HT1080 (cell line): ENCODE data around the gene ZPR1. TPM values are rescaled to one million over a fixed set of nuclear protein-coding genes. Genes with fewer than 3 reads are reported as not detected.
A peak's percentile ranks its signal among the peaks of the same experiment; 100 is the strongest.
"Not testable (repeated sequence)": the region's sequence is repeated elsewhere in the genome, so short reads cannot be mapped to it uniquely, and the experiment has no call there.

ENCODE experiments used
- DNase-seq: peaks from one replicate; pipeline ENCODE4 v3.0.0-alpha.2; 2015; ENCODE audit warnings: low read depth
- total RNA-seq: library from RNA; depleted of rRNA; stranded (reverse); fragments of >200 nt; shearing (Covaris generic); gene quantifications from 2 replicates; pipeline ENCODE4 v1.2.3, GENCODE V29; 2014

The ZPR1 gene
- total RNA-seq, 1 experiment from 2014 or later: 106 TPM

DNA sequence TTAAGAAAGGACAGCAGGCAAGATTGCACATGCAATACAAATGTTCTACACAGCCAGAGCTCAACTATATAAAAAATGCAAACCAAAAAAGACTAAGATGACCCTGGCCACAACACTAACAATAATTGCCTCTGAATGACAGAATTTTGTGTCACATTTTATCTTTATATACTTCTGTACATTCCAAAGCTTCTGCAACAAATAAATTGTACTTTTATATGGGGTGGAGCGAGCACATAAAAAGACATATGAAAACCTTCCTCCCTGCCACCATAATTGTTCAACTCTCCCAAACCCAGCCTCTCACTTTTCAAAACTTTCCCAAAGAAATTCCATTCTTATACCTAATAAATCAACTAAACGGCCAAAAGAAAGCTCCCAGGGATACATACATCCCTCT, 25.7 kb downstream of the ZPR1 start:
- DNase-seq: no peak

DNA sequence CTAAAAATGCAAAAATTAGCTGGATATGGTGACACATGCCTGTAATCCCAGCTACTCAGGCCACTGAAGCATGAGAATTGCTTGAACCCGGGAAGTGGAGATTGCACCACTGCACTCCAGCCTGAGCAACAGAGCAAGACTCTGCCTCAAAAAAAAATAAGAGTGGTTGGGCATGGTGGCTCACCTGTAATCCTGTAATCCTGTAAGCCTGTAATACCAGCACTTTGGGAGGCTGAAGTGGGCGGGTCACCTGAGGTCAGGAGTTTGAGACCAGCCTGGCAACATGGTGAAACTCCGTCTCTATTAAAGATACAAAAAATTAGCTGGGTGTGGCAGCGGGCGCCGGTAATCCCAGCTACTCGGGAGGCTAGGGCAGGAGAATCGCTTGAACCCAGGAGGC, 31.8 kb downstream of the ZPR1 start:
- DNase-seq: not testable (repeated sequence)

DNA sequence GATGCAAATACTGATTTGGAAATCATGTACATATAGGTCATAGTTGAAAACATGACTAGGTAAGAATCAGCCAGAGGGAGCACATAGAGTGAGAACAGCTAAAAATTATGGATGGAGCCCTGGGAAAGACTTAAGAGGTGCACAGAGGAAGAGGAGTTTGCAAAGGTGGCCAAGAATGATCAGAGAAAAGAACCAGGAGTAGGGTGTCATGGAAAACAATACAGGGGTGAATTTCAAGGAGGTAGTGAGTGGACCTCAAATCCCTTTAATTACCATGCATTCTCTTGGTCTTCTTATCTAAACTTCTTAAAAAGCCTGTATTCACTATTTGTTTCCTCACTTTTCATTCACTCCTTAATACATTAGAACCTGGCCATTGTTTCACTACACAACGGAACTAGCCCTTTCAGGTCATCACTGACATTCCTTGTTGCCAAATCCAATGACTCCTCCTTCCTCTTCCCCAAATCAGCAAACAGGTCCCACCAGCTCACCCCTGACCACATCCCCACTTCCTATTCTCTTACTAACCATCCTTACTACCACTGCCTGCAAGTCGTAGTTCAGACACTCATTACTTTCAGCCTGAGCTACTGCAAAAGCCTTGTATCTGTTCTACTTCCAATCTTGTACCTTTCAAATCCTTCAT, 37.6 kb downstream of the ZPR1 start:
- no peak for DNase-seq

DNA sequence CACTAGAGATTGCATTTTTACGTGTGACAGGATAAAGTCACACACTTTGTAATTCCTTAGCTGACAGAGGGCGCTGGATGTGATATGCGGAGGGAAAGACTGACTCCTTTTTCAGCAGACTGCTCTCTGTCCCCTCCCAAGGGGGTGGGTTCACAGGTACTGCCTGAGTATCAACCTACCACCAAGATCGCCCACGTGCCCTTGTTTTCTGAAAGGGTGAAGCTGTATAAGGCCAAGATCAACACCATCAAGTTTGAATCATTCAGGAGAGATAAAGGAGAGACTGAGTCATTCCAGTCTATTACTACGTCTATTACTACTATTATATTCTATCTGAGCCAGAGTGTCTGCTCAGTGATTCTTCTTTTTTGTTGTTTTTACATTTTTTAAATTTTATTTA, 45.7 kb downstream of the ZPR1 start:
- DNase-seq: no peak

DNA sequence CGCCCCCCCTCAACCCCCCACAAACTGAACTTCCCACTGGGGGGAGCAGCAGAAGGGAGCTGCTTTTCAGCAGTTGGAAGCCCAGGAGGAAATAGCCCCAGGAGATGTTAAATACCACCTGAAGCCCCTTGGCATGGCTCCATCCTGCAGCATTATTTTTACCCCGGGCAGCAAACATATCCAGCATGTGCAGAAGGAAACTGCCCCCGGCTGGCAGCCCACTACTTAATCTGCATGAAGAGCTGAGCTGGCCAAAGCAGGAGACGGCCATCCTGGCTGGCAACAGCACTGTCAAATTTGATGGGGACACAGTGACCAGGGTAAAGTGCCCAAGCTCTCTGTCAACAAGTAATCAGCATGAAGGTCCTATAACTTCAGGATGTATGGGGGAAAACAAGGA, 47.1 kb downstream of the ZPR1 start:
- no peak for DNase-seq

DNA sequence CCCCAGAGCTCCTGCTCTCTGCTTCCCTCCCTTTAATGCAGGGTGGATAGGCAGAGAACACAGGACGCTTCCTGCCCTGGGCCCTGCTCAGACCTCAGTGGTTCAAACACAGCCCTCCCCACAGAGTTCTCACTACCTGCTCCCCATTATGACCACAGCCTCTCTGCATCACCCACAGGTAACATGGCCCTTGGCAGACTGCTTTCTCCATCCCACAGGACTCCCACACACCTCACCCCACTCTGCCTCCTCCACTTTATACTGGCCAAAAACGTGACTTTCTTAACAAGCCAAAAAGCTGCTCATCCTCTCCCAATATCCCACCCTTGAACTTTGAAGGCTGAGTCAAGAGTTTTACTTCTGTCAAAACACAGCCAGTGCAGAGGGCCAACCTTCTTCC, 48.8 kb downstream of the ZPR1 start:
- no peak for DNase-seq

DNA sequence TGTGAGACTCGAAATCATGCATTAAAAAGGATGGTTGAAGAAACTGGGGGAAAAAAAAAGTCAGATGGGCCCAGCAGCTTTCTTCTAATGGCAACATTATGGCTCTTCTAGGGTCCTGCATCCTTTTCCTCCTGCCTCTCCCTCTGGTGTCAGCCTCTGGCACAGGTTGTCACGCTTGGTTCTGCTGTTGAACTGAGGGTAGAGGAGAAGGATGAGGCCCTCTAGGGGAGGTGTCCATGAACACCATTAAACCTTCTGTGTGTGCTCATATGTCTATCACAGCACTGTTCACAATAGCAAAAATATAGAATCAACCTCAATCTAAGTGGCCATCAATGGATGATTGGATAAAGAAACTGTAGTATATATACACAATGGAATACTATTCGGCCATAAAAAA, 51.1 kb downstream of the ZPR1 start:
- peak; percentile 37 for DNase-seq

DNA sequence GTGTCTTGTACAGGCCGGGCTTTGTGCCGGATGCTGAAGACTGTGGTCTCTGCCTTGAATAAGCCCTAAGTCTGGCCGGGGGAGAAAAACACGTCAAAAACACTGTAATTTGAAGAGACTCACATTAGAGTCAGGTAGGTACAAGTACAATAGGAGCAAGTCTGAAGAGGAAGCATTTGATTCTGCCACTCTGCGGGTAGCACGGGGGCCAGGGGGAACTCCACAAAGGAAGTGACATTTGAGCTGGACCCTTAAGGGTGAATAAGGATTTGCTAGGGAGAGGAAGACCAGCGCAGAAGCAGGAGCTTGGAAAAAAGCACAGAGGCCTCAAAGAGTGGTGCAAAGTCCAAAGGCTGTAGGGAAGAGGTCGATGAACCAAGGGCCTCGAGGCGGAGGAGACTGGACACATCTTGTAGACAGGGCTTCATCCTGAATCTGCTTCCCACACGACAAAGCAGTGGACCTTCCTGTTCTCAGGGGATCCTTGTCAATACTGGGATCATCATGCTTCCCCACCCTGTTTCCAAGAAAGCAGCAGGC, 53.8 kb downstream of the ZPR1 start:
- DNase-seq: no peak

DNA sequence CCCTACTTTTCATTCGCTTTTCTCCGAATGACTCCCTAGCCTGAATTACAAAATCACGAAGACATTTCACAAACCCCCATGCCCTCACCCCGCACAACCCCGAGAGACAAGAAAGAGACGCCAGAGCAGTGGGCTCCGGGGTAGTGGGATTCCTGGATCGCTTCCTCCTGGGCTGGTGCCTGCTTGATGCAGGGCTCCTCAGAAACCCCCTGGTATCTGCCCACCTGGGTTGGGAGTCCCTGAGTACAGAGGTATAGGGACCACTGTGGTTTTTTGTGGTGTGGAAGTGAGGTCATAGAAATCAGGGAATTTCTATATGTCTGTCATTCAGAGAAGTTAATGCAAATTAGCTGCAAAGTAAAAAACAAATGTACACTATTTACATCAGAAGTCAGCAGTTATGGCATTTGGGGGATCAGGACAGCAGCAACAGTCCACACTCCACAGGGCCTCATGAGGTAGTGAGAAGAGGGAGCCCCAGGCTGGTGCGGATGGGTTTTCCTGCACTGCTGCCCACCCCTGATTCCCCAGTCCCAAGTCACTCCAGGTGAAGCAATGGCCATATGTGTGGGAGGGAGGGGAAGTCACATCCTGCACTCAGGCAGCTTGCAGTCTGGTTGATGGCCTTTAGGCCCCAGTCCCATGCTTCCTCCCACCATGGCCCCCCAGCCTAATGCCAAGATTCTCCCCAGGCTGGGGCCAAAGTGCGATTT, 54.6 kb downstream of the ZPR1 start:
- no peak for DNase-seq

DNA sequence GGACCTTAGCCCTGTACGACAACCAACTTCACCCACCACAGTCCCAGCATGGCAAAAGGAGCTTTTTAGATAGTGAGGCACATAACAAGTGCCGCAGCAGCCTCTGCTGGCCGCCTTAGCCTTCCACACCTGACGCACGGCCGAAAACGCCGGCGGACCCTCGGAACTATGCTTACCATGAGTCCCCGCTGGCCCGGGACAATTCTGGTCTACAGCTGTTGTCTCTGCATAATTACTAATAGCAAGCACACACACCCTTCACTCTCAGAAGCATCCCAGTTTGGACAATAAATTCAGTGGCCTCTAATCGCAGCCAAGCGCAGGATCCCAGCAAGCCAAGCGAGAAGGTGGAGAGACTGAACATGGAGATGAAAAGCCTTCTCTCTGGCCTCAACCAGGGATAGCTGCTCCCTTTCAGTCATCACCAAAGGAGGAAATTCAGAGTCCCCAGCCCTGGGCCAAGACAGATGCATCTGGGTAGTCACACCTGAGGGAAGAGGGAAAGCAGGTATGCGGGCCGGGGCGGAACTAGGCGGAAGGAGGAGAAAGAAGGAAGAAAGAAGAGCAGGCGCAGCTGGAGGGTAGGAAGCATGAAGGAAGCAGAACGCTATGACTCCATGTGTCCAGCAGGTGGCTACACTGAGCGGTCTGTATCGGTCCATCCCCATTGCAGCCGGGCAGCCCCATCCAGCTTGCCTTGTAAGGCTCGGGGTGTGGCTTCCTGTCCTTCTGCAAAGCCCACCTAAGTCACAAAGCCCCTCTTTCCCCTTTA, 55.4 kb downstream of the ZPR1 start:
- DNase-seq: peak; percentile 66

DNA sequence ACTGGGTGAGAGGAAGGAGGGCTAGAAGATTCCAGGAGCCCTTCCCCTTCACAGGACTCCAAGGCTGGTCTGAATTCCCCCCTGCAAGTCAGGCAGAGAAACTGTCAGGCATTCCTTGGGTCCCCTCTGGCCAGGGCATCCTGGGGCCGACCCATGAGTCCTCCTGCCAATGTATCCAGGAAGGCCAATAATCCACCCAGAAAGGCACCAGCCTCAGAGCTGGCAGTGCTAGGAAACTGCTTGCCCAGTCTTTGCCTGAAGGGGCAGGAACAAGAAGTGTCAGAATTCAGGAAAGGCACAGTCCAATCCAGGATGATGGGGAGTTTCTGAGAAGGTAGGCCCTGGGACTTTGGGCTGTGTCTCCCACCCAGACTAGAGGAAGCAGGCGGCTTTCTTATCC, 56.0 kb downstream of the ZPR1 start:
- DNase-seq: no peak

DNA sequence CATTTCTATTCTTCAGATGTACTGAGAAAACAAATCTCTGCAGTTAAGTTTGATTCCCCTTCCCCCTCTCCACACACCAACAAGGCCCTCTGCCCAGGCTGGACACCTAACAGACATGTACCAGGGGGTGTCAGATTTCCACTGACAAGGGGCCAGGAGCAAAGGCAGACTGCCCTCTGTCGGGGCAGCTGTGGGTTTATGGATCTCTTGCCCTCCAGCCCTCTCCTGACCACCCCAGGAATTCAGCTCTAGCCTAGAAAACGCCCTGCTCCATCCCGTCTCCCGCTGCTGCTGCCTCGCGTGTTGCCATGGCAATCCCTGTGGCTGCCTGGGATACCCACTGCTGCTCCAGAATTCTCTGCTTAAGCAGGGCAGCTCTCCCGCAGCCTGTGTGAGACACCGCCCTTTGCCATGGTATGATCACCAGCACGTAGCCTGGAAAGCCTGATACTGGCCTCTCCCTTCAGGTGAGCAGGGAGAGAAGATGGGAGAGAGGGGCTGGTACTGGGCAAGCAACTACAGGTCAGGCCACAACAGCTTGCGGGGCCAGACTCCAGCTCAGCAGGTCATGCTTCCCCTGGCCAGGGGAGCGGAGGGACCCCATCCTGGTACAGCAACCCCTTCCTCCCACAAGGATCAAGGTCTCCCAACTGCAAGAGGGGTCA, 56.6 kb downstream of the ZPR1 start:
- peak; percentile 40 for DNase-seq

DNA sequence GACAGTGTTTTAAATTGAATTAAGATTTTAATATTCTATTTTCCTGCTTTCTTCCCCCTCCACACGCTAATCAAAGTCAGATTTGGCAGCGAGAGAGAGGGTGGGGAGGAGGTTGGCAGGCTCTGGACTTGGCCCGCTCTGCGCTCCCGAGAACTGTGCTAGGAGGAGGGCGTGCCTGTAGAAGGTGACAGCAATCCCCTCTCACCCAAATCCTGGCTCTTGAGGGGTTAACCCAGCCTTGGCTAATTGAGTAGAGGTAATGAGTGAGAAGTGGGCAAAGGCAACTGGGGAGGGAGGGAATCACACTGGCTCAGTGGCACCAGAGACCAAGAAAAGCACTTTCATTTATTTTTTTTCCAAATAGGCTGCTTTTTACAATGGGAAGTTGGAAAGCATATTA, 57.2 kb downstream of the ZPR1 start:
- no peak for DNase-seq

DNA sequence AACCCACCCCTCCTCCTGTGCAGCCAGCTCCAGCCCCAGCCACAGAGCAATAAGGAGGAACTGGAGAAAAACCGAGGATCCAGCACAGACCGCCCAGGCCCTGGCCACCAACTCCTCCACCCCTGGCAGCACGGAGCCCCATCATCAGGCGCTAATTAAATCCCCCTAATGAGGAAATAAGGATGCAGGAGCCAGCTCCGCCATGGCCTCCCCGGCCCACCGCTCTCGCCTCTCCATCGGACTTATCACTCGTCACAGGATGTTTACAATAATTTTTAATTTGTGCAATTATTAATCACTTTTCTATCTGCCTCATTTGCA, 57.6 kb downstream of the ZPR1 start:
- no peak for DNase-seq

DNA sequence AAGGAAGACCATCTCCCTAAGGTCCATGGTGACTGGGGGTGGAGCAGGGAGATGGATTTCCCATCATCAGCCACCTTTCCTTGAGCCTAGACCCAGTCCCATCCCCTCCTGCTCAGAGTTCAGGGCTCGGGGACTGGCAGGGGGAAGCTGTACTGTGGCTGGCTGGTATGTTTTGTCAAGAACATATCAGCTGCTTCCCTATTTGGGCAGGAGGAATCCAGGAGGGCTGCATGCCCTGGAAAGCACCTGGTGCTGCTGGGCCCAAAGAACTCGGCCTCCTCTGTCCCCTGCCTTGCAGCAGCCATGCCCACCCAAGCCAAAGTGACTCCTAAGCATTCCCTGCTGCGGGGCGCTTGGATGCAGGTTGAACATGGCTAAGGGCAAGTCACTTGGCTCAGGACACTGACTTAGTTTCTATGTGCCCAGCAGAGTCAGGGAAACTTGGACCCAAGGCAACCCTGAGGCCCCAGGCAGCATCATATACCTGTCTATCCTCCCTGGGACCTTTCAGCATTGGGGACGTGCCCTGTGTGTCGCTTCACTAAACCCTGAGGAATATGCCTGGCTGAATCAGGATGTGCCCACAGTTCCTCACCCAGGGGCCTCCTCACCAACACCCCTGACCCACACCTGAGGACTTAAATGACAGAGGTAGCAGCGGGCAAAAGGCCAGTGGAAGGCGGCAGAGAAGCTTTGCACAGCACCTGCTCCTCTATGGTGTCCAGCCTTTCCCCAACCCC, 58.2 kb downstream of the ZPR1 start:
- DNase-seq: no peak

DNA sequence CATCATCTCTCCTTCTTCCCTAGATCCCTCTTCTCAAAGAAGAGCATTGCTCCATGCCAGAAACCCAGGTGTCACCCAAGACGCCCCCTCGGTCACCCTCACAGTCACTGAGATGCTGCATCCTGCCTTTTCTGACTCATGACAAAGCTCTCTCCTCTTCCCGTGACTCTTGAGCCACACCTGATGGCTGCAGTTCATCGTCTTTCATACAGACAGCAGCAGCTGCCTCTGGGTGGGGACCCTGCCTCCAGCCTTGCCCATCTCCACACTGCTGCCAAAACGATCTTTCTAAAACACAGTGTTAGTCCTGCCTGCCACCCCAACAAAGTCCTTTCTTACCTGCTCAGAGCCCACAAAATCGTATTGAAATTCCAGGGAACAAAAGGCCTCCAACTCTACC, 59.8 kb downstream of the ZPR1 start:
- DNase-seq: no peak

DNA sequence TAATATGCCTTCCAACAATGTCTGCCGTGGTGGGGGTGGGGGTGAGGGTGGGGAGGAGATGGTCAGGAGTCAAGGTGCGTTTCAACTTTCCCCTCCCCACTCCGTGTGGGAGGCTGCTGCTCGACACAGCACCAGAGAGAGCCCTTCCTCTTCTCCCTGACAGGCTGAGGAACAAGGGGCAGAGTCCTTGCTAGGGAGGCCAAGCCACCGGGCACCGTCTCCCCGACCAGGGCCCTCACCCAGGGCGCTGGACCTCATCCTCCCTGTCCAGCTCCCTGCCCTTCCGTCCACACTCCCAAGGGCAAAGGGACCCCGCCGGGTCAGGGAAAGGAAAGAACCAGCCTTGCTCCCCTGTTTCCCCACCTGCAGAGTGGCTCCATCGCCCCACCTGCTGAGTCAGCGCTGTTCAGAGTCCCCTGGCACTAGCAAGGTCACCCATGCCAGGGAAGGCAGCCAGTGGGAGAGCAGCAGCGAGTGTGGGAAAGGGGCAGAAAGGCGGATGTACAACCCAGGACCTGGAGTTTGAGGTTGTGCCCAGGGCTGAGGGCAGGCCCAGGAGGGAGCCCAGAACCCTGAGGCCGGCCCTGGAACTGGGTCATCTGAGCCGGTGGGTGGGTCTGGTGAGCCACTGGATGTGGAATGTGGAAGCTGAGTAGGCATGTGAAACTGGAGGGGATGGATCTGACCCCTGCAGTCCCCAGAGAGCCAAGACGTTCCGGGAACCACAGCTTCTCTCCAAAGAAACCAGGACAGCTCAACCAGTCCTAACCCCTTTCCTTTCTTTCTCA, 62.2 kb downstream of the ZPR1 start:
- peak; percentile 60 for DNase-seq

DNA sequence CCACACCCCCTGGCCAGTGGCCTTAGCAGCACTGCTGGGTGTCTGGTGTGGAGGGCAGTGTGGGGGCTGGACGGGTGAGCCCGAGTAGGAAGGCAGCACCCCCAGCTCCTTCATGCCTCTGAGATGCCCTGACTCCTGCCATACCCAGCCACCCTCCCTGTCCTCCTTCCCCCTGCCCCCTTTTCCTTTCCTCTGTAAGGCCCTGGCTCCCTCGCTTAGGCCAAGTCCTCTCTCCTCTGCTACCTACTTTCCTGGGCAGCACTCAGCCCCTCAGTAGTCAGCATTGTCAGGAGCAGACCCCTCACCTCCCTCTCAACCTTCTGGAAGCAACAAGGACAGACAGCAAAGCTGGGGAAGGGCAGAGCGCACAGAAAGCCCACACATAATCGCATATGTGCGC, 63.0 kb downstream of the ZPR1 start:
- no peak for DNase-seq
